GM12878 (cell line): Measurements from ENCODE around the gene TMEM132D. TPM values are rescaled to one million over a fixed set of nuclear protein-coding genes. Genes with fewer than 3 reads are reported as not detected.

Experiments
- ATAC-seq: fragments of 200-7000 bp; cut with Tn5 transposase; 3 replicates; pipeline ENCODE4 v1.9.1; 2020; ENCODE audit warnings: mild to moderate bottlenecking, moderate library complexity
- BruUV-seq: library from RNA; stranded (reverse); fragments of 400-500 nt; replicated peaks from 2 replicates; lab custom pipeline; 2021; lab: Mats Ljungman, UMichigan
- CTCF ChIA-PET: fragments of 300-600 bp; sonication (Branson Sonifier 250); formaldehyde crosslinking; extraction: SDS; loops from one replicate; lab custom pipeline; 2021; ENCODE audit warnings: inconsistent platforms; lab: Yijun Ruan, JAX
- POLR2A ChIA-PET: fragments of 350-600 bp; formaldehyde crosslinking; extraction: SDS; loops from one replicate; lab custom pipeline; 2021; ENCODE audit warnings: inconsistent platforms; lab: Charles Lee
- RAD21 ChIA-PET: fragments of 300-600 bp; sonication (Branson Sonifier 250); formaldehyde crosslinking; loops from one replicate; lab custom pipeline; 2023; ENCODE audit warnings: antibody characterized with exemption; ENCODE audit not compliant: unreplicated experiment; lab: Charles Lee
- SMC1A ChIA-PET: fragments of 300-600 bp; sonication (Branson Sonifier 250); formaldehyde crosslinking; loops from one replicate; lab custom pipeline; 2023; ENCODE audit not compliant: unreplicated experiment, uncharacterized antibody; lab: Charles Lee
- DNase-seq: peaks from one replicate; pipeline ENCODE4 v3.0.0-alpha.2; 2011; ENCODE audit warnings: low read depth, low spot score
- FAIRE-seq: peaks from 3 replicates; lab custom pipeline; 2011; peaks lifted over from hg19 to GRCh38; lab: Jason Lieb, UNC
- H2AFZ ChIP-seq: 2 replicates; pipeline ENCODE4 v1.6.0; 2011; ENCODE audit warnings: low read depth, low read length, control low read depth; ENCODE audit not compliant: control insufficient read depth
- H3K27ac ChIP-seq: 2 replicates; pipeline ENCODE4 v1.5.1; 2011; ENCODE audit warnings: control low read depth; ENCODE audit not compliant: control insufficient read depth, insufficient read depth
- H3K27me3 ChIP-seq, 2 experiments: replicated peaks in 1 of 2; 2 replicates each; pipeline versions ENCODE4 v1.6.0 to v1.6.1; 2011; ENCODE audit warnings: low read length in 1 of 2; ENCODE audit not compliant: control insufficient read depth in 2 of 2, insufficient read depth in 2 of 2
- H3K36me3 ChIP-seq, 2 experiments: 2 replicates each; pipeline ENCODE4 v1.5.1; 2011; ENCODE audit warnings: low read length in 1 of 2; ENCODE audit not compliant: control insufficient read depth in 2 of 2, insufficient read depth in 2 of 2
- H3K4me1 ChIP-seq: 2 replicates; pipeline ENCODE4 v1.6.1; 2011; ENCODE audit warnings: mild to moderate bottlenecking, low read length, moderate library complexity, mixed read lengths; ENCODE audit not compliant: control insufficient read depth, insufficient read depth
- H3K4me2 ChIP-seq: 2 replicates; pipeline ENCODE4 v1.6.0; 2011; ENCODE audit warnings: control low read depth; ENCODE audit not compliant: control insufficient read depth, insufficient read depth
- H3K4me3 ChIP-seq: fragments of 200-600 bp; sonication (generic); 2 replicates; pipeline ENCODE4 v1.5.1; 2016
- H3K79me2 ChIP-seq: 2 replicates; pipeline ENCODE4 v1.6.0; 2011; ENCODE audit warnings: low read length; ENCODE audit not compliant: control insufficient read depth, insufficient read depth
- H3K9ac ChIP-seq: 2 replicates; pipeline ENCODE4 v1.8.0; 2011; ENCODE audit warnings: low read length, control low read depth, mixed read lengths; ENCODE audit not compliant: control insufficient read depth, insufficient read depth
- H3K9me3 ChIP-seq: replicated peaks from 3 replicates; pipeline ENCODE4 v1.5.1; 2011; ENCODE audit warnings: mild to moderate bottlenecking, low read length; ENCODE audit not compliant: control insufficient read depth, insufficient read depth
- H4K20me1 ChIP-seq: 2 replicates; pipeline ENCODE4 v1.6.0; 2011; ENCODE audit not compliant: control insufficient read depth, insufficient read depth
- FOS ChIP-seq: IDR thresholded peaks from 3 replicates; pipeline ENCODE4 v1.6.1; 2011; ENCODE audit warnings: borderline replicate concordance; ENCODE audit not compliant: insufficient read length; ENCODE audit errors: extremely low read depth
- MXI1 ChIP-seq: fragments of 150-350 bp; IDR thresholded peaks from 2 replicates; pipeline ENCODE4 v1.6.1; 2011; ENCODE audit warnings: low read depth, mild to moderate bottlenecking, inconsistent platforms, low read length, improper control_type of control experiment
- NFXL1 ChIP-seq: fragments of 450-650 bp; IDR thresholded peaks from 2 replicates; pipeline ENCODE4 v1.6.1; 2017; ENCODE audit warnings: antibody characterized with exemption, mild to moderate bottlenecking, borderline replicate concordance
- NFYB ChIP-seq: IDR thresholded peaks from 2 replicates; pipeline ENCODE4 v1.6.1; 2011; ENCODE audit warnings: low read depth, mild to moderate bottlenecking, low read length, improper control_type of control experiment, moderate library complexity; ENCODE audit not compliant: insufficient read depth
- NR2F1 ChIP-seq: fragments of 450-650 bp; conservative IDR thresholded peaks from 2 replicates; pipeline ENCODE4 v1.6.1; 2017; ENCODE audit warnings: mild to moderate bottlenecking
- ZZZ3 ChIP-seq: IDR thresholded peaks from 2 replicates; pipeline ENCODE4 v1.6.1; 2011; ENCODE audit warnings: low read depth; ENCODE audit not compliant: control insufficient read depth, insufficient read length
- WGBS: methylation state at CpG from one replicate; pipeline ENCODE4 v1.1.6; 2016; ENCODE audit warnings: low lambda C conversion rate; ENCODE audit not compliant: insufficient replicate concordance, insufficient coverage; ENCODE audit errors: missing lambda C conversion rate; 5-methylcytosine and 5-hydroxymethylcytosine counted together
- in situ Hi-C: fragments of 300-500 bp; cut with MboI; formaldehyde crosslinking; loops from 9 replicates; pipeline ENCODE4 v1.14.3; 2018; ENCODE audit warnings: mixed read lengths
- intact Hi-C: fragments of 100-400 bp; cut with micrococcal nuclease; formaldehyde crosslinking; loops from one replicate; pipeline ENCODE4 v1.14.2; 2022; ENCODE audit not compliant: unreplicated experiment
- polyA plus RNA-seq, 11 experiments: library from polyadenylated mRNA; depleted of rRNA in 4 of 11; unstranded in 6 of 11; stranded (reverse) in 5 of 11; fragments of >200 nt; fragmentation: Nextera tagmentation in 4 of 11; fragmentation: Illumina TruSeq in 1 of 11; extraction: Ambion mirVana in 4 of 11; extraction: Trizol in 1 of 11; gene quantifications; 1 replicate in 1 of 11; 2 replicates in 10 of 11; pipeline versions ENCODE4 v1.2.1 to v1.2.3, GENCODE V29; 2011 to 2016; ENCODE audit warnings: inconsistent platforms in 2 of 11, missing spikeins in 2 of 11, low read depth in 1 of 11
- total RNA-seq, 4 experiments: library from RNA; depleted of rRNA in 3 of 4; stranded (reverse); fragments of >200 nt in 3 of 4; fragmentation: Illumina TruSeq in 1 of 4; extraction: Trizol in 1 of 4; gene quantifications; 2 replicates each; pipeline versions ENCODE4 v1.2.1 to v1.2.3, GENCODE V29; 2013 to 2021
- TF ChIP-seq, protein P1 (sequence below): fragments of 450-650 bp; IDR thresholded peaks from 2 replicates; pipeline ENCODE4 v1.6.1; 2018; ENCODE audit warnings: borderline replicate concordance, mild to moderate bottlenecking; ENCODE audit not compliant: partially characterized antibody

TMEM132D gene
- total and polyA plus RNA-seq, 10 of the 15 experiments (the other 5 are each of a cell fraction or from before 2014, with no cell fraction given) = under 0.01 to 0.12 (median 0.02) TPM; not detected in 3

DNA sequence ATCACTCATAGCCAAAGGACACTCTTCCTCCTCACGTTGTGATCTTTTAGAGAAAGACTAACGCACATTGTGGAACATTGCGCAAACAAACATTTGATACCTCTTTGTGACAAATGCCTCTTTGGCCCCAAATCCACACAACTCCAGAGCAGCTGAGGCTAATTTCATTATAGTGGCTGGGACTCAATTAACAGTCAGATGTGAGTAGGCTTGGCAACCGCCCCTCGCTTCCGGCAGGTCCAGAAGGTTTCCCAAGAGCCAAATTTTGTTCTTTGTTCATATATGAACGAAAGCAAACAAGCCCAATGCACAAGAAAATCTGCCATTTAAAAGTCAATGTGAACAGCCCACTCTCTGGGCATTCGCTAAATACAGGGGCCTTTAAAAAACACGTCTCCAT, 776.6 kb downstream of the TMEM132D start:
- Histone ChIP-seq H3K9ac (no peak overlapping the region), H3K79me2 (no peaks in the 10 kb centered on the region)
- 56% methylated on average over 9 of the region's 9 CpGs for WGBS
- SMC1A ChIA-PET = no interaction called here
- BruUV-seq = no TSS peak
- TF ChIP-seq FOS (no peak), MXI1 (no peak), NFXL1 (no peak), NFYB (no peak), ZZZ3 (no peak), NR2F1 (no peak)
- TF ChIP-seq, protein P1, sequence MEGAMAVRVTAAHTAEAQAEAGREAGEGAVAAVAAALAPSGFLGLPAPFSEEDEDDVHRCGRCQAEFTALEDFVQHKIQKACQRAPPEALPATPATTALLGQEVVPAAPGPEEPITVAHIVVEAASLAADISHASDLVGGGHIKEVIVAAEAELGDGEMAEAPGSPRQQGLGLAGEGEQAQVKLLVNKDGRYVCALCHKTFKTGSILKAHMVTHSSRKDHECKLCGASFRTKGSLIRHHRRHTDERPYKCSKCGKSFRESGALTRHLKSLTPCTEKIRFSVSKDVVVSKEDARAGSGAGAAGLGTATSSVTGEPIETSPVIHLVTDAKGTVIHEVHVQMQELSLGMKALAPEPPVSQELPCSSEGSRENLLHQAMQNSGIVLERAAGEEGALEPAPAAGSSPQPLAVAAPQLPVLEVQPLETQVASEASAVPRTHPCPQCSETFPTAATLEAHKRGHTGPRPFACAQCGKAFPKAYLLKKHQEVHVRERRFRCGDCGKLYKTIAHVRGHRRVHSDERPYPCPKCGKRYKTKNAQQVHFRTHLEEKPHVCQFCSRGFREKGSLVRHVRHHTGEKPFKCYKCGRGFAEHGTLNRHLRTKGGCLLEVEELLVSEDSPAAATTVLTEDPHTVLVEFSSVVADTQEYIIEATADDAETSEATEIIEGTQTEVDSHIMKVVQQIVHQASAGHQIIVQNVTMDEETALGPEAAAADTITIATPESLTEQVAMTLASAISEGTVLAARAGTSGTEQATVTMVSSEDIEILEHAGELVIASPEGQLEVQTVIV = no peak
- TF ChIP-seq, all 136 proteins: peak for 0
- intact Hi-C loops (no loop called here), in situ Hi-C loops (no loop called here)
- no peaks in the 10 kb centered on the region for H3K27me3 ChIP-seq
- DNase-seq = no peak
- H4K20me1 ChIP-seq = no peaks in the 10 kb centered on the region
- no peaks in the 10 kb centered on the region for H3K4me1 ChIP-seq
- no peak overlapping the region for H3K4me2 ChIP-seq
- RAD21 ChIA-PET = no interaction called here
- H3K9me3 ChIP-seq = no peaks in the 10 kb centered on the region
- FAIRE-seq = no peak
- H3K27ac ChIP-seq = no peak overlapping the region
- ATAC-seq = no peak
- no peak overlapping the region for H3K4me3 ChIP-seq
- H2AFZ ChIP-seq = no peak overlapping the region
- no peaks in the 10 kb centered on the region for H3K36me3 ChIP-seq
- POLR2A ChIA-PET = no interaction called here
- CTCF ChIA-PET = no interaction called here
